ENCODE results near the gene LGSN.

- TF ChIP-seq REST (IDR thresholded peaks at IDR 0.05; ENCODE audit: unreplicated experiment): no peak
- no peak for TF ChIP-seq CTCF (conservative IDR thresholded peaks at IDR 0.05; ENCODE audit: low read depth in 2 of 2)
- TF ChIP-seq POLR2AphosphoS5 (IDR thresholded peaks at IDR 0.05; ENCODE audit: low read depth): no peak
- no peak for TF ChIP-seq EZH2 (IDR thresholded peaks at IDR 0.05; ENCODE audit: low read depth, unreplicated experiment)
- TF ChIP-seq JUNB (IDR thresholded peaks at IDR 0.05; ENCODE audit: unreplicated experiment): no peak
- no peak for TF ChIP-seq EZH2phosphoT487 (IDR thresholded peaks at IDR 0.05; ENCODE audit: unreplicated experiment)
- TF ChIP-seq STAT1 (IDR thresholded peaks at IDR 0.05; ENCODE audit: unreplicated experiment): no peak
- TF ChIP-seq ETS1 (IDR thresholded peaks at IDR 0.05): no peak
- TF ChIP-seq ZNF114 (CRISPR knock-in tag; IDR thresholded peaks at IDR 0.05): no peak
- no peak for TF ChIP-seq NANOG (IDR thresholded peaks at IDR 0.05; ENCODE audit: borderline replicate concordance)
Observed at GRCh38 chr6:63280639-63281180, 39.1 kb downstream of the LGSN start.

Measured in GM23338 (cell line).